Skin of body (tissue), 3 donors: ENCODE results near the gene TTC28. TPM values are rescaled to one million over a fixed set of nuclear protein-coding genes. Genes with fewer than 3 reads are reported as not detected.

Experiments used
- DNase-seq: peaks from one replicate; lab custom pipeline; 2025; lab: John Stamatoyannopoulos, UW
- small RNA-seq: library from RNA; depleted of rRNA; stranded (forward); fragments of <200 nt; gene quantifications from one replicate; pipeline ENCODE3, GENCODE V24; 2014; ENCODE audit warnings: low replicate concordance
- total RNA-seq: library from RNA; depleted of rRNA; stranded (reverse); fragments of >200 nt; gene quantifications from one replicate; pipeline ENCODE4 v1.2.3, GENCODE V29; 2014

Gene TTC28
- total RNA-seq, 1 donor from 2014 or later = 29.0 TPM

DNA sequence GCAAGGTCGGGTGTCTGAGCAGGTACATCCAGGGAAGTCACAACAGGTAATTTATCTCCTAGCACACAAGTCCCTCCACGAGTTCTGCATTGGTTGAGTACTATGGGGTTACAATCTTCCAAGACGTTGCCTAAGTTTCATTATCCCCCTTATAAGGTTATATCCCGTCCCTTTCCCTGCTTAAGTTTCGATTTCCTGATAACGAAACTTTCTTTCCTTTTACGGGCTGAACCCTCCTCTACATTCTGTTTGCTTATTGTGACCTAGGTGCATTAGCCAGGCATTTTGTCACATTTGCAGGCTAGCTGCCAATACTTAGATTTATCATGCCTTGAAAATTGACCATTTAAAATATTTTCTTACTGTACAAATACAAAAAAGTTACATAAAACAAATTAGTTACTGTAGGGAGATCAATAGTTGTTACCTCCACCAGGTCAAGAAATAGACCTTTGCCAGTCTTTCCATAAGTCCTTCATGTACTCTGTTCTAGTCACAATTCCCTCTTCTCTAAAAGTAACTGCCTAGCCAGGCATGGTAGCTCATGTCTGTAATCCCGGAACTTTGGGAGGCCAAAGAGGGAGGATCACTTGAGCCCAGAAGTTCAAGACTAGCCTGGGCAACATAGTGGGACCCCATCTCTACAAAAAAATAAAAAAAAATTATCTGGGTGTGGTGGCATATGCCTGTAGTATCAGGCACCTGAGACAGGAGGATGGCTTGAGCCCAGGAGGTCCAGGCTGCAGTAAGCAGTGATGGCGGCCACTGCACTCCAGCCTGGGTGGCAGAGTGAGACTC is 746.3 kb downstream of the TTC28 start:
- no peak for DNase-seq

DNA sequence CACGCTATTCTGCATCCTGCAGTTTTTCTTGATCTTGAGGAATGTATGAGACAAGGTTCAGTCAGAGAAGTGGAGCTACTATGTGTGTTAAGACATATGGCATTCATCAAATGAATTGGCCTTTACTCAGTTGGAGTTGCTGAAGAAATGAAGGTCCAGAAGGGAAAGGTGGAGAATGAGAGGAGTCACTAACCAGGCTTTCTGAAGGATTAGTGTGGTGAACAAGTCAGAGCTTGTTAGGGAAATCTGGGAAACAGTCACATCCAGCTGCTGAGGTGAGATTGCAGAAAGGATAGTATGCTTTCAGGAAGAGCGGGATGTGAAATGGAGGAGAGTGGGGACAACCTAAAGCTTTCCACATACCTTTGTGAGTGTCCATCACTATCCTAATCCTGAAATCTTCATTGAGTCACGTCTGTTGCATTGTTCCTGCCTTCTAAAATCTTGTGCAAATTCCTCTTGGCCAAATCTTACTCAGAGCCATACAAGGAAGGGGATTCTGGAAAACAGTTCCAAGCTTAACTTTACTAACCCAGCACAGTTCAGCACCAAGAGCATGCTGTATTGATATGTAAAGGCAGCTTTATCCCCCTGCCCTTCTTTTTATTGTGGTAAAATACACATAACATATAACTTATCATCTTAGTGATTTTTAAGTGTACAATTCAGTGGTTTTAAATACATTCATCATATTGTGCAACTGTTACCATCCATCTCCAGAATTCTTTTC is 749.1 kb downstream of the TTC28 start:
- no peak for DNase-seq

Small RNA genes lying within 50 kb of the gene (small RNA-seq; reads per million reads assigned to genes)
- not detected for gene MIR5739
- not detected for gene RF00019
- not detected for gene RF00150
- gene RF02200 = not detected
- not detected for gene RN7SL162P

Other genes starting within 250 kb of the TTC28 start
- gene CHEK2, start 62.0 kb upstream of the TTC28 start, total RNA-seq = 10.8 TPM
- gene HSCB, start 62.2 kb upstream of the TTC28 start, total RNA-seq = 8.5 TPM
- gene CCDC117, start 92.9 kb upstream of the TTC28 start, total RNA-seq = 18.7 TPM
- 97.8 TPM for gene XBP1, start 120.7 kb upstream of the TTC28 start, total RNA-seq
- gene ZNRF3, start 203.7 kb upstream of the TTC28 start, total RNA-seq = 7.4 TPM